SU-DHL-6 (cell line): Measurements from ENCODE around the gene CALN1.
A peak's percentile ranks its signal among the peaks of the same experiment; 100 is the strongest.

Source experiments
- H2AFZ ChIP-seq: fragments of 200-600 bp; sonication (generic); 2 replicates; pipeline ENCODE4 v1.6.1; 2014; ENCODE audit warnings: low read depth, mild to moderate bottlenecking, moderate library complexity, mixed read lengths, antibody characterized with exemption, low read length; ENCODE audit not compliant: severe bottlenecking
- H3F3A ChIP-seq: fragments of 200-600 bp; shearing (Covaris generic); 2 replicates; pipeline ENCODE4 v1.6.0; 2016; ENCODE audit warnings: antibody characterized with exemption, mild to moderate bottlenecking; ENCODE audit not compliant: insufficient read depth
- H3K27ac ChIP-seq: fragments of 200-600 bp; sonication (generic); 2 replicates; pipeline ENCODE4 v1.5.1; 2016; ENCODE audit warnings: low read depth, mild to moderate bottlenecking, low read length, moderate library complexity, mixed read lengths
- H3K27me3 ChIP-seq: fragments of 200-600 bp; sonication (generic), shearing (Covaris generic); 2 replicates; pipeline ENCODE4 v1.6.0; 2014; ENCODE audit warnings: mild to moderate bottlenecking, low read length
- H3K36me3 ChIP-seq: fragments of 200-600 bp; sonication (generic); 2 replicates; pipeline ENCODE4 v1.6.1; 2014; ENCODE audit warnings: mild to moderate bottlenecking, low read length, mixed read lengths
- H3K4me2 ChIP-seq: fragments of 300-600, 200-600 bp; shearing (Covaris generic), sonication (generic); 2 replicates; pipeline ENCODE4 v1.6.0; 2014; ENCODE audit warnings: low read length, low read depth, mild to moderate bottlenecking; ENCODE audit not compliant: poor library complexity, severe bottlenecking
- H3K4me3 ChIP-seq: fragments of 200-600 bp; sonication (generic); 2 replicates; pipeline ENCODE4 v1.5.1; 2014; ENCODE audit warnings: antibody characterized with exemption, low read length, mild to moderate bottlenecking, mixed read lengths; ENCODE audit not compliant: insufficient read depth, poor library complexity, severe bottlenecking
- H3K79me2 ChIP-seq: fragments of 200-600 bp; sonication (generic); 2 replicates; pipeline ENCODE4 v1.6.1; 2014; ENCODE audit warnings: mild to moderate bottlenecking, low read length, moderate library complexity; ENCODE audit not compliant: insufficient read depth
- H3K9ac ChIP-seq: fragments of 200-600 bp; sonication (generic); 2 replicates; pipeline ENCODE4 v1.7.0; 2014; ENCODE audit warnings: mild to moderate bottlenecking, low read length
- H3K9me2 ChIP-seq: fragments of 200-600 bp; sonication (generic); replicated peaks from 2 replicates; pipeline ENCODE4 v1.6.1; 2014; ENCODE audit warnings: low read length; ENCODE audit not compliant: insufficient read depth
- H3K9me3 ChIP-seq: fragments of 200-600 bp; sonication (generic); 2 replicates; pipeline ENCODE4 v1.6.1; 2014; ENCODE audit warnings: low read length, mixed read lengths; ENCODE audit not compliant: insufficient read depth
- H4K20me1 ChIP-seq: fragments of 200-600 bp; sonication (generic); 2 replicates; pipeline ENCODE4 v1.6.1; 2014; ENCODE audit warnings: low read depth, mild to moderate bottlenecking, antibody characterized with exemption, low read length, moderate library complexity, mixed read lengths
- CTCF ChIP-seq: fragments of 200-600 bp; sonication (generic); IDR thresholded peaks from one replicate; pipeline ENCODE4 v1.5.1; 2017; ENCODE audit warnings: antibody characterized with exemption, mild to moderate bottlenecking, low read length, moderate library complexity; ENCODE audit not compliant: insufficient read depth, poor library complexity, severe bottlenecking
- EZH2phosphoT487 ChIP-seq: fragments of 200-600 bp; sonication (generic), shearing (Covaris generic); conservative IDR thresholded peaks from 2 replicates; pipeline ENCODE4 v1.6.1; 2018; ENCODE audit warnings: mild to moderate bottlenecking, antibody characterized with exemption, low read length, moderate library complexity, mixed read lengths

Gene CALN1

DNA sequence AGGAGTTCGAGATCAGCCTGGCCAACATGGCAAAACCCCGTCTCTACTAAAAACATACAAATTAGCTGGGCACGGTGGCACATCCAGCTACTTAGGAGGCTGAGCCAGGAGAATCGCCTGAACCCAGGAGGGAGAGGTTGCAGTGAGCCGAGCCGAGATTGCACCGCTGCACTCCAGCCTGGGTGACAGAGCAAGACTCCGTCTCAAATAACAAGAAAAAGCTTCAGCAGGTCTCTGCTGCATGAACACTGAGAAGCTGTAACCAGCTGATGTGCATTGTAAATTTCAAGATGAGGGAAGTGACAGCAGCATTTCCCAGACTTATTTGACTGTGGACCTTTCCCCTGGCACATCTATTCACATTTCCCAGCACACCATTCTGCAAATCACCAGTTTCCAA, 222.0 kb downstream of the CALN1 start:
- Histone ChIP-seq H3K9ac (no peak overlapping the region), H3K27ac (no peak overlapping the region), H3F3A (no peaks in the 10 kb centered on the region), H3K4me2 (no peak overlapping the region), H3K4me3 (no peak overlapping the region), H2AFZ (no peak overlapping the region), H3K27me3 (no peaks in the 10 kb centered on the region), H3K9me3 (no peaks in the 10 kb centered on the region), H3K9me2 (no peaks in the 10 kb centered on the region), H3K36me3 (no peaks in the 10 kb centered on the region), H4K20me1 (no peaks in the 10 kb centered on the region), H3K79me2 (no peaks in the 10 kb centered on the region)
- no peak for TF ChIP-seq EZH2phosphoT487
- no peak for TF ChIP-seq CTCF

DNA sequence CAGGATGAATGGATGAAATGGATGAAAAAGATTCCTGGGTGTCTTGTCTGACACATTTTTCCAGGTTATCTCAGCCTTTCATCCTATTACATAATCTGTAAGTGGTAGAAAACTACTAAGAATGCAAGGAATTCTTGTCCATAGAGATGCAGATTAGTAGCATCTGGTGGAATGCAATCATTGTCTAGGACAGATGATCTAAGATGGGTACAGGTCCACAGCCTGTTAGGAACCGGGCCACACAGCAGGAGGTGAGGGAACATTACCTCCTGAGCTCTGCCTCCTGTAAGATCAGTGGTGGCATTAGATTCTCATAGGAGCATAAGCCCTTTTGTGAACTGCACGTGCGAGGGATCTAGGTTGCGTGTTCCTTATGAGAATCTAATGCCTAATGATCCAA, 225.0 kb downstream of the CALN1 start:
- H3K36me3 ChIP-seq: no peaks in the 10 kb centered on the region
- no peak overlapping the region for H3K4me2 ChIP-seq
- no peaks in the 10 kb centered on the region for H4K20me1 ChIP-seq
- TF ChIP-seq CTCF (no peak), EZH2phosphoT487 (no peak)
- H3K27ac ChIP-seq: no peak overlapping the region
- no peaks in the 10 kb centered on the region for H3K27me3 ChIP-seq
- H3K9ac ChIP-seq: no peak overlapping the region
- H2AFZ ChIP-seq: no peak overlapping the region
- H3K79me2 ChIP-seq: no peaks in the 10 kb centered on the region
- H3K9me2 ChIP-seq: no peaks in the 10 kb centered on the region
- H3F3A ChIP-seq: no peaks in the 10 kb centered on the region
- no peaks in the 10 kb centered on the region for H3K9me3 ChIP-seq
- H3K4me3 ChIP-seq: no peak overlapping the region

DNA sequence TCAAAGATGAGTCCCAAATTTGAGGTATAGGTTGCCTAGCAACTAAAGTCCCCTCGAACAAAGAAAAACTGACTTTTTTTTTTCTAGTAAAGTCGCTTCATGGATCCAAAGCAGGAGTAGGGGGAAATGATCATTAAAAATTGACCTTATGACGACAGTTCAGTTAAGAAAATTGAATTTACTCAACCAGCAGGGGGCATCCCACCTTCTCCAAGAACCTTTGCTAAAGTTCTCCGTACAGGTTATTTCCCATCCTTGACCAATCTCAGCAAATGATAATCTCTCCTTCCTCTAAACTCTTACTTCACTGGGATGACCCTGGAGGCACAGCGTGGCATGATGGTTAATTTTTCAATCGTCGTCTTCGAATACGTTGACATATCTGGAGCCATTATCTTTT, 228.3 kb downstream of the CALN1 start:
- Histone ChIP-seq H2AFZ (no peak overlapping the region), H3K4me3 (no peak overlapping the region), H3K9me3 (no peaks in the 10 kb centered on the region), H3K27me3 (no peaks in the 10 kb centered on the region; the same call in 1 of the 2 replicates), H3F3A (no peaks in the 10 kb centered on the region), H4K20me1 (no peaks in the 10 kb centered on the region), H3K79me2 (no peaks in the 10 kb centered on the region), H3K27ac (no peak overlapping the region), H3K9me2 (no peaks in the 10 kb centered on the region), H3K36me3 (no peaks in the 10 kb centered on the region), H3K4me2 (no peak overlapping the region), H3K9ac (no peak overlapping the region)
- no peak for TF ChIP-seq EZH2phosphoT487
- TF ChIP-seq CTCF: peak; percentile 43

DNA sequence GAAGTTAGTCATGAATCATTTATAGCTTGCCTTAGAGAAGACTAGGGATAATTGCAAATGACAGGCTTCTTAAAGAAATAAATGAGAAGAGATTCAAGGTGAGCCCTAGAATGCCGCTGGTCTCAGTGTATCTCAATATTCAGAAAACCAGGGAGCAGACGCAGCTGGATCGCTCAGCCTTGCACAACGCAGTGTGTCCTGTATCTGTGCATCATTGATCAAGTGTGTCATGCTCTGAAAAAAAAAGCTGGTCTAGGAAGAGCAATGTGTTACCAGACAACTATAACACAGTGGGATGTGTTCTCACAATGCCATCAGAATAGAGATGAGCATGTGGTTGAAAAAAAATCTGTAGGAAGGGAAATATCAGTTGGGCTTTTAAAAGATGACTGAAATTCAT, 230.1 kb downstream of the CALN1 start:
- no peak overlapping the region for H3K4me3 ChIP-seq
- no peaks in the 10 kb centered on the region for H4K20me1 ChIP-seq
- no peaks in the 10 kb centered on the region for H3K79me2 ChIP-seq
- no peak for TF ChIP-seq EZH2phosphoT487
- no peak for TF ChIP-seq CTCF
- H3K36me3 ChIP-seq: no peaks in the 10 kb centered on the region
- no peaks in the 10 kb centered on the region for H3F3A ChIP-seq
- no peak overlapping the region for H3K9ac ChIP-seq
- no peaks in the 10 kb centered on the region for H3K9me2 ChIP-seq
- H3K27me3 ChIP-seq: no peaks in the 10 kb centered on the region; the same call in 1 of the 2 replicates
- no peak overlapping the region for H3K27ac ChIP-seq
- no peak overlapping the region for H3K4me2 ChIP-seq
- H3K9me3 ChIP-seq: no peaks in the 10 kb centered on the region
- H2AFZ ChIP-seq: no peak overlapping the region
